A549 (cell line): ENCODE results near the gene PTPRD.

Experiments used
- CHD2 ChIP-seq: fragments of 150-350 bp; IDR thresholded peaks from 2 replicates; pipeline ENCODE4 v1.6.1; 2014; ENCODE audit warnings: low read length; ENCODE audit not compliant: partially characterized antibody
- CTCF ChIP-seq: fragments of >200 bp; sonication (Bioruptor Twin); formaldehyde crosslinking; IDR thresholded peaks from 3 replicates; pipeline ENCODE4 v1.5.1; 2016
- EHMT2 ChIP-seq: fragments of 200-600 bp; sonication (generic); IDR thresholded peaks from 2 replicates; pipeline ENCODE4 v1.6.1; 2016; ENCODE audit warnings: antibody characterized with exemption, low read depth, mild to moderate bottlenecking, moderate library complexity
- FOXS1 ChIP-seq: fragments of 250-450 bp; sonication (Bioruptor Pico); IDR thresholded peaks from 2 replicates; pipeline ENCODE4 v1.5.0; 2020; ENCODE audit warnings: mild to moderate bottlenecking, moderate library complexity
- JUNB ChIP-seq: fragments of >200 bp; sonication (Bioruptor Twin); formaldehyde crosslinking; IDR thresholded peaks from 2 replicates; pipeline ENCODE4 v1.6.1; 2016
- KDM1A ChIP-seq: fragments of 200-600 bp; sonication (generic); IDR thresholded peaks from 2 replicates; pipeline ENCODE4 v1.6.1; 2016; ENCODE audit warnings: low read depth, mild to moderate bottlenecking
- POLR2A ChIP-seq: IDR thresholded peaks from 2 replicates; pipeline ENCODE4 v1.6.1; 2012; ENCODE audit warnings: mild to moderate bottlenecking, low read length
- RAD21 ChIP-seq, 2 experiments: fragments of >200 bp in 1 of 2; sonication (Bioruptor Twin) in 1 of 2; formaldehyde crosslinking in 1 of 2; IDR thresholded peaks in 1 of 2; conservative IDR thresholded peaks in 1 of 2; 2 replicates in 1 of 2; 3 replicates in 1 of 2; pipeline ENCODE4 v1.6.1; 2012 to 2018; ENCODE audit warnings: inconsistent platforms in 1 of 2
- RFX5 ChIP-seq: fragments of 450-650 bp; IDR thresholded peaks from 2 replicates; pipeline ENCODE4 v1.7.1; 2014; ENCODE audit warnings: antibody characterized with exemption, mild to moderate bottlenecking, moderate library complexity
- RNF2 ChIP-seq: fragments of 200-600 bp; sonication (generic); IDR thresholded peaks from 2 replicates; pipeline ENCODE4 v1.6.1; 2016; ENCODE audit warnings: low read depth, mild to moderate bottlenecking, antibody characterized with exemption, moderate library complexity, borderline replicate concordance
- TP53 ChIP-seq: fragments of 250-450 bp; sonication (Bioruptor Pico); IDR thresholded peaks from 2 replicates; pipeline ENCODE4 v1.5.0; 2021; ENCODE audit warnings: mild to moderate bottlenecking, moderate library complexity
- USF2 ChIP-seq: fragments of 450-650 bp; IDR thresholded peaks from 2 replicates; pipeline ENCODE4 v1.6.1; 2014; ENCODE audit warnings: antibody characterized with exemption
- ZFP36 ChIP-seq: fragments of 450-650 bp; IDR thresholded peaks from 2 replicates; pipeline ENCODE4 v1.6.1; 2014; ENCODE audit warnings: borderline replicate concordance; ENCODE audit not compliant: partially characterized antibody

- TF ChIP-seq RFX5 (no peak), FOXS1 (no peak), TP53 (CRISPR knock-in tag) (no peak), CTCF (no peak), KDM1A (no peak), EHMT2 (no peak), RNF2 (no peak), RAD21 (conservative IDR thresholded peaks at IDR 0.05 in 1 of 2, IDR thresholded peaks at IDR 0.05 in 1 of 2) (no peak), POLR2A (no peak), JUNB (no peak), ZFP36 (no peak), USF2 (no peak), CHD2 (no peak)
Measured at GRCh38 chr9:8621416-8621815, 1991.4 kb downstream of the PTPRD start.
